Measurements from ENCODE around the gene TRIM74.
"Not testable (repeated sequence)": the region's sequence is repeated elsewhere in the genome, so short reads cannot be mapped to it uniquely, and the experiment has no call there.

TRIM74 gene

GRCh38 chr7:72968980-72969516 is at the start of gene TRIM74:
TSS of gene TRIM74 (minus strand) at chr7:72969466. CDS start at chr7:72966157, 3,309 bp downstream.
- DNase-seq = not testable (repeated sequence)

GRCh38 chr7:73006491-73006890 is 37.2 kb upstream of the TRIM74 start:
- DNase-seq = not testable (repeated sequence)

DNA sequence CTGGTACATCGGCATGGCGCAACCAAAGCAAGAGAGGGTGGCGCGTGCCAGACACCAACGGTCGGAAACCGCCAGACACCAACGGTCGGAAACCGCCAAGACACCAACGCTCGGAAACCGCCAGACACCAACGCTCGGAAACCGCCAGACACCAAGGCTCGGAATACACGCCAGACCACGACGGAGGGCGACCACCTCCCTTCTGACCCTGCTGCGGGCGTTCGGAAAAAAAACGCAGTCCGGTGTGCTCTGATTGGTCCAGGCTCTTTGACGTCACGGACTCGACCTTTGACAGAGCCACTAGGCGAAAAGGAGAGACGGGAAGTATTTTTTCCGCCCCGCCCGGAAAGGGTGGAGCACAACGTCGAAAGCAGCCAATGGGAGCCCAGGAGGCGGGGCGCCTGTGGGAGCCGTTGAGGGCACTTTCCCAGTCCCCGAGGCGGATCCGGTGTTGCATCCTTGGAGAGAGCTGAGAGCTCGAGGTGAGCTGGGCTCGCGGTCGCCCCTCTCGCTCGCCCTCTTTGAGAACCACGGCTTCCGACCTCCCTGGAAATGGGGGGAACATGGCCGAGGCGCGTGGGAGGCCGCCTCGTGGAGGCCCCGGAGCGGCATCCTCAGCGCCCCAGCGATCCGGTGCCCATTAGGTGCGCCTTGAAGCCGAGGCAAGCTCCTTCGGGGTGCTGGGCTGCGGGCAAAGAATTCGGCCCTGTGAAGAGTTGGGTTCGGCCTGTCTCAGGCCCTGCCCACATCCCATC is 36.6 kb upstream of the TRIM74 start:
- not testable (repeated sequence) for DNase-seq

- not testable (repeated sequence) for DNase-seq
Observed at GRCh38 chr7:73005356-73005692, 36.1 kb upstream of the TRIM74 start.

- not testable (repeated sequence) for DNase-seq
Observed at GRCh38 chr7:72997887-72998468, 28.7 kb upstream of the TRIM74 start.

GRCh38 chr7:72997447-72997846 is 28.2 kb upstream of the TRIM74 start:
- DNase-seq = not testable (repeated sequence)

- not testable (repeated sequence) for DNase-seq
Observed at GRCh38 chr7:72995484-72995883, 26.2 kb upstream of the TRIM74 start.

DNA sequence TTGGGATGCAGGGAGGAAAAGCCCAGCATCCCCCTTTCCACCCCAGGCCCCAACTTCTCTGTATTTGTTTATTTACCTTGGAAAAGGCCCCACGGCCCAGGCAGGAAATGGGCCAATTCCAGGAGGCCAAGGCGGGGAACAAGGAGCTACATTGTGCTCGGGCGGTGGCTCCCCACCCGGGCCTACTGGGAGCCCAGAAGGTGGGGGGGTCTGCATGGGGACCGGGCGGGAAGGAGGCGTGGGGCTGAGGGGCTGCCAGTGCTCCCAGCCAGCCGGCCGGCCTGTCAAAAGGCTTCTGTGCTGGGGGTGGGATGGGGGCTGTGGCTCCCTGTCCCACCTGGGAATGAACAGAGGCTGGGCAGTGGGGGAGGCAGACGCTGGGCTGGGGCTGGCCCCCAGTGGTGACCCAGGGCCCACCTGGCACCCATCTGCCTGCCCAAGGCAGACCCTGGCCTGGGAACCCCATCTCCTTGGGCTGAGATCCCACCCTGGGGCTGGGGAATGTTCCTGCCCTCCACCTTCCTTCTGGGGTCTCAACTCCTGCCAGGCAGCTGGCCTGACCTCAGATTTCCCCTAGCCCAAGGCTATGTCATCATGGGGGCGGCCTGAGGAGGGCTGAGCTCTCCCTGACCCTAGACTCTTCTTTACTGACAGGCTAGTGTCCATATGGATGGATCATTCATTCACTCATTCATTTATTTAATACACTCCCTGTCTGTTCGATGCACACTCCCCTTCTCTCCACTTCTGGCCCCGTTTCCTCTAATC is 21.1 kb upstream of the TRIM74 start:
- not testable (repeated sequence) for DNase-seq

GRCh38 chr7:72982084-72982483 is 12.8 kb upstream of the TRIM74 start:
- not testable (repeated sequence) for DNase-seq

- DNase-seq = not testable (repeated sequence)
Observed at GRCh38 chr7:72980382-72980781, 11.1 kb upstream of the TRIM74 start.

GRCh38 chr7:72976434-72976833 is 7.2 kb upstream of the TRIM74 start:
- not testable (repeated sequence) for DNase-seq

DNA sequence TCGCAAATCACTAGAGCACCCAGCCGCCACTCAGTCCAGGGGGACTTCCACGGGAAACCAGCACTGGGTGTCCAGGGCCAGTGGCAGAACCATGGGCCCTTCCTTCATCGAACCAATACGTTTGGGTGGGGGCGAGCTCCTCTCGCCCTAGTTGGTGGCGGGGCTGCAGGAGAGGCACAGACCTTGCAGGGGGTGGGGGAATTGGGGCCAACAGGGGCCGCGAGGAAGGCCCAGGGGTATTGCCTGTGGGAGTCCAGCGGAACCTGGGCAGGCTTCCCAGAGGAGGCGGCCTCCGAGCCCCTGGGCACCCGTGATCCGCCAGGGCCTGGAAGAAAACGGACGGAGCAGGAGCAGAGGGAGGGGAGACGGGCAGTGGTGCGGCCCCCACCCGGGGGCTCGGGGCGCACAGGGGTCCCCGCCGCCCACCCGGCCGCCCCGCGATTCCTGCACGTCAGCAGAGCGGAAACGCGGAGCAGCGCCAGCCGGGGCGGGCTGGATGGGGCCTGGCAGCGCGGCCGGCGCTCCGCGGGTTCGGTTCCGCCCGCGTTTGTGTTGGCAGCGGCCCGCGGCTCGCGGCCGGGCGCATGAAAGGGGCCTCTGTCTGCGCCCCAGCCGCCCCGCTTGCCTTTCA is 6.5 kb upstream of the TRIM74 start:
- DNase-seq = not testable (repeated sequence)

DNA sequence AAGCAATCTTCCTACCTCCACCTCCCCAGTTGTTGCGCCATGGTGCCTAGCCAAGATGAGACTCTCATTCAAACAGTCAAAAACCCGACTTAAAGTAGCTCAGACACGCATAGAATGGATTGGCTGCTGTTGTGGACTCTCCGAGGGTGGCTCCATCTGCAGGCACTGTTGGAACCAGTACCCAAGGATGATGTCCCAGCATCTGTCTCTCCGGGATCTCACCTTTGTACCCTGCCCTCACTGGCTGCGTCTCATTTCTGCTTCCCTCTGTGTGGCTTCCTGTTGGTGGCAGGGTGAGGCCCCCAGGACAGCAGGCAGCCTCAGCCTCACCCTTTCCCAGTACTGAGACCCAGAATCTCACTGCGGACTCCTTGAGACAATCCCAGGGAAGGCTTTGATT is 5.5 kb upstream of the TRIM74 start:
- not testable (repeated sequence) for DNase-seq

DNA sequence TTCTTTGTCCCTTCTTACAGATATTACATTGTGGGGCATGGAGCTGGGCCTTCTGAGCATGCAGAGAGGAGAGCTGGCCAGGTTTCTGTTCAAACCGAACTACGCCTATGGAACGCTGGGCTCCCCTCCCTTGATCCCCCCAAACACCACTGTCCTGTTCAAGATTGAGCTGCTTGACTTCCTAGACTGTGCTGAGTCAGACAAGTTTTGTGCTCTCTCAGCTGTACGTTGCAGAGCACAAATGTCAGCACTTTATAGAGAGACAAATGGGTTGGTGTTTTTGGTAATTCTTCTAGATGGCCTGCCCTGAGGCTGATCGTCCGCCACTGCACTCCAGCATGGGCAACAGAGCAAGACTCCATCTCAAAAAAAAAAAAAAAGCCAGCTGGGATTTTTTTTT is 2.2 kb upstream of the TRIM74 start:
- not testable (repeated sequence) for DNase-seq

DNA sequence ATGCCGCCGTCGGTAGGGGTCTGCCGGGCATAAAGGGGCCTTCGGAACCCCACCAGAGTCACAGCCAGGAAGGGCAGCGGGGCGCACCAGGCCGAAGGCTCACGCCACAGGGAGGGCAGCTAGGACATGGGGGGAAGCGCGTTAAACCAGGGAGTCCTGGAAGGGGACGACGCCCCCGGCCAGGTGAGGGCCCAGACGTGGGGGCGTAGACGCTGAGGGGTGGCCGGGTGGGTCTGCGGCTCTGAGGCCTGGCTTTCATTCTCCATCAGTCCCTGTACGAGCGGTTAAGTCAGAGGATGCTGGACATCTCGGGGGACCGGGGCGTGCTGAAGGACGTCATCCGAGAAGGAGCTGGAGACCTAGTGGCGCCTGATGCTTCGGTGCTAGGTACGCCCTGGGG is 422 bp upstream of the TRIM74 start:
- DNase-seq = not testable (repeated sequence)

- not testable (repeated sequence) for DNase-seq
Observed at GRCh38 chr7:72966892-72967291, 2.4 kb downstream of the TRIM74 start.

DNA sequence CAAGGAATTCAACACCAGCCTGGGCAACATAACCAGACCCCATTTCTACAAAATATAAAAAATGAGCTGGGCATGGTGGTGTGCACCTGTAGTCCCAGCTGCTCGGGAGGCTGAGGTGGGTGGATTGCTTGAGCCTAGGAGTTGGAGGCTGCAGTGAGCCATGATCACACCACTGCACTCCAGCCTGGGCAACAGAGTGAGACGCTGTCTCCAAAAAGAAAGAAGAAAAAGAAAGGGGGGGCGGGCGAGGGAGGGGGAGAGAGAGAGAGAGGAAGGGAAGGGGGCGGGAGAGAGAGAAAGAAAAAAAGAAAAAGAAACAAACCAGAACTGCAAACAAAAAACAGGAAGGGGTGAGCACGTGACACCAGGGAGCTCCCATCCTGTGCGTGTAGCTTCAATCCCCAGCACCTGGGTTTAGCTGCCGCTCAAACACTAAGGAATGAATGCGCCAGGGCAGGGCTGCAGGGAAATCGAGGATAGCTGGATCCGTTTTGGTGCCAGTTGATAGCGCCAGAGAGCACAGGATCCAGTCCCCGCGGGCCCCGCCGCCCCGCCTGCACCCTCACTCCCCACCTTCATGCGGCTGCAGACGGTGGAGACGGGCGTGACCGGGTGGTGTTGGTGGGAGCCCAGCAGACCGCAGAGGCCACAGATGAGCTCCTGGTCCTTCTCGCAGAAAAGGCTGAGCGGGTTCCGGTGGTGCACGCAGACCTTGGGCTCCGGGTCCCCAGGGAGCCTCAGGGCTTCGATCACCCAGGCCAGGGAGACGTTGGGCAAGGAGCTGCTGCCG is 3.9 kb downstream of the TRIM74 start:
- not testable (repeated sequence) for DNase-seq

GRCh38 chr7:72963056-72963455 is 6.2 kb downstream of the TRIM74 start:
- not testable (repeated sequence) for DNase-seq

GRCh38 chr7:72961346-72961650 is 8.0 kb downstream of the TRIM74 start:
- not testable (repeated sequence) for DNase-seq

- DNase-seq = not testable (repeated sequence)
Observed at GRCh38 chr7:72960626-72961345, 8.5 kb downstream of the TRIM74 start.

GRCh38 chr7:72960029-72960428 is 9.2 kb downstream of the TRIM74 start:
- not testable (repeated sequence) for DNase-seq
